Glutamatergic neuron (in vitro differentiated cells): ENCODE results near the gene PPP2R2C. TPM values are rescaled to one million over a fixed set of nuclear protein-coding genes. Genes with fewer than 3 reads are reported as not detected.

ENCODE experiments used
- DNase-seq: peaks from one replicate; pipeline ENCODE4 v3.0.0; 2022
- H3K27ac Mint-ChIP-seq: one replicate; pipeline ENCODE4 v1.8.0; 2020; ENCODE audit warnings: mild to moderate bottlenecking, mixed read lengths, inconsistent platforms; ENCODE audit not compliant: unreplicated experiment
- H3K27me3 Mint-ChIP-seq: one replicate; pipeline ENCODE4 v1.8.0; 2020; ENCODE audit warnings: mild to moderate bottlenecking, moderate library complexity, mixed read lengths, inconsistent platforms; ENCODE audit not compliant: unreplicated experiment
- H3K36me3 Mint-ChIP-seq: one replicate; pipeline ENCODE4 v1.8.0; 2020; ENCODE audit warnings: mild to moderate bottlenecking, mixed read lengths, inconsistent platforms; ENCODE audit not compliant: unreplicated experiment
- H3K4me1 Mint-ChIP-seq: one replicate; pipeline ENCODE4 v1.8.0; 2020; ENCODE audit warnings: mild to moderate bottlenecking, low read depth, mixed read lengths, inconsistent platforms; ENCODE audit not compliant: unreplicated experiment
- H3K4me3 Mint-ChIP-seq: one replicate; pipeline ENCODE4 v1.8.0; 2020; ENCODE audit warnings: mild to moderate bottlenecking, mixed read lengths, inconsistent platforms; ENCODE audit not compliant: unreplicated experiment
- H3K9me3 Mint-ChIP-seq: one replicate; pipeline ENCODE4 v1.8.0; 2020; ENCODE audit warnings: mild to moderate bottlenecking, moderate library complexity, mixed read lengths, inconsistent platforms; ENCODE audit not compliant: unreplicated experiment
- total RNA-seq: library from RNA; stranded (reverse); fragmentation: NEBNext Ultra II Directional; extraction: Animal tissue kit (Norgen Biotek cat#: 25700); gene quantifications from one replicate; pipeline ENCODE4 v1.2.1, GENCODE V29; 2021; ENCODE audit not compliant: unreplicated experiment
- TF ChIP-seq, protein P1 (sequence below): fragments of 200-600 bp; sonication (generic); IDR thresholded peaks from one replicate; pipeline ENCODE4 v1.5.0; 2021; ENCODE audit not compliant: partially characterized antibody, unreplicated experiment

Gene PPP2R2C
- total RNA-seq, 1 donor from 2014 or later: 9.4 TPM

DNA sequence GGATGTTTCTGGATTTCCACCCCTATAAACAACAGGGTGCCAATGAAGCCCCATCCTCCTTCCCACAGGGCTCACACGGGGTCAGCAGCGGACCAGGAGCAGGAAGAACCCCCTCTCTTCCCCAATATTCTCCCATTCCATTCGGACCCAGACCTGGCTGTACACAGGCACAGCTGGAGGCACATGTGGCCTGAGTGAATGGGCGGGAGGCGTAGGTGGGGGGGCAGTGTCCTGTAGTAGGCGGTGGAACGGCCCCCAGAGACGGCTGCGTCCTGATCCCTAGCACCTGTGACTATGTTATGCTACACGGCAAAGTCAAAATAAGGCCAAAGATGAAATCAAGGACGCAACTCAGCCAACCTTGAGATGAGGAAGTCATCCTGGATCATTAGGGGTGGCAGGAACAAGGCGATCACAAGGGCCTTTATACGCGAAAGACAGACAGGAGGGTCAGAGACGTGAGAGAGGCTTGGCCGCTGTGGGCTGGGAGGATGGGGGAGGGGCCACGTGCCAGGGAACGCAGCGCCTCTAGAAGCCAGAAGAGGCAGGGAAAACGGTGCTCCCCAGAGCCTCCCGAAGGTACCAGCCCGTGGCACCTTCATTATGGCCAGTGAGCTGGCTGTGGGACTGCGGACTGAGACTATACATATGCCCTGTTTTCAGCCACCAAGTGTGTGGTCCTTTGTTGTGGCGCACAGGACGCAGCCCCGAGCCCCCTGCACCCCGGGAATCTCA lies 127.2 kb downstream of the PPP2R2C start:
- peaks cover 18% of the 10 kb centered on the region for H3K4me1 Mint-ChIP-seq
- peak; percentile 1 for DNase-seq
- H3K9me3 Mint-ChIP-seq: peaks cover 5% of the 10 kb centered on the region
- H3K27ac Mint-ChIP-seq: no peak overlapping the region
- peaks cover 6% of the 10 kb centered on the region for H3K27me3 Mint-ChIP-seq
- H3K4me3 Mint-ChIP-seq: no peak overlapping the region
- no peaks in the 10 kb centered on the region for H3K36me3 Mint-ChIP-seq
- TF ChIP-seq, protein P1, sequence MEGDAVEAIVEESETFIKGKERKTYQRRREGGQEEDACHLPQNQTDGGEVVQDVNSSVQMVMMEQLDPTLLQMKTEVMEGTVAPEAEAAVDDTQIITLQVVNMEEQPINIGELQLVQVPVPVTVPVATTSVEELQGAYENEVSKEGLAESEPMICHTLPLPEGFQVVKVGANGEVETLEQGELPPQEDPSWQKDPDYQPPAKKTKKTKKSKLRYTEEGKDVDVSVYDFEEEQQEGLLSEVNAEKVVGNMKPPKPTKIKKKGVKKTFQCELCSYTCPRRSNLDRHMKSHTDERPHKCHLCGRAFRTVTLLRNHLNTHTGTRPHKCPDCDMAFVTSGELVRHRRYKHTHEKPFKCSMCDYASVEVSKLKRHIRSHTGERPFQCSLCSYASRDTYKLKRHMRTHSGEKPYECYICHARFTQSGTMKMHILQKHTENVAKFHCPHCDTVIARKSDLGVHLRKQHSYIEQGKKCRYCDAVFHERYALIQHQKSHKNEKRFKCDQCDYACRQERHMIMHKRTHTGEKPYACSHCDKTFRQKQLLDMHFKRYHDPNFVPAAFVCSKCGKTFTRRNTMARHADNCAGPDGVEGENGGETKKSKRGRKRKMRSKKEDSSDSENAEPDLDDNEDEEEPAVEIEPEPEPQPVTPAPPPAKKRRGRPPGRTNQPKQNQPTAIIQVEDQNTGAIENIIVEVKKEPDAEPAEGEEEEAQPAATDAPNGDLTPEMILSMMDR: no peak

DNA sequence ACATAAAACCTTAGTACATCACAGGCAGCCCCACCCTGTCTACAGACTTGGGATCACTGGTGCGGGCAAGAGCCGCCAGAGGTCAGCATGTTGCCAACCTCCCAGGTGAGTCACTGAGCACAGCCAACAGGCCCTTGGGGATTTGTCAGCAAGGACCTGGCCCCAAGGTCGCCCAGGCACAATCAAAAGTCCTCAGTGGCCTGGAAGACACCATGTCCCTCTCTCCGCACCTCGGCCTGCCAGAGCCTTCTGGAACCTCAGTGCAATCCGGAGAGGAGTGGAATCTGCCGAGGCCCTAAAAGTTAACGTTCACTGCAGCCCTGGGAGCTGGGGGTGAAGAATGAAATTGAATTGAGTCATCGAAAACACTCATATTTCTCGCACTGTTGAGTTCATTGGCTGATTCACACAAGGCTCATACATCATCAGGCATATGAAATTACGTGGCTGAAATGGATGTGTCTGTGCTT lies 128.4 kb downstream of the PPP2R2C start:
- Mint-ChIP-seq H3K9me3 (peaks cover 5% of the 10 kb centered on the region), H3K27me3 (peaks cover 8% of the 10 kb centered on the region), H3K4me1 (peaks cover 16% of the 10 kb centered on the region), H3K36me3 (no peaks in the 10 kb centered on the region), H3K27ac (no peak overlapping the region), H3K4me3 (no peak overlapping the region)
- TF ChIP-seq, protein P1: no peak
- DNase-seq: peak; percentile 11

- peaks cover 6% of the 10 kb centered on the region for H3K27me3 Mint-ChIP-seq
- DNase-seq: peak; percentile 42
- H3K4me1 Mint-ChIP-seq: peaks cover 16% of the 10 kb centered on the region
- H3K27ac Mint-ChIP-seq: peak overlapping the region; percentile 57
- H3K36me3 Mint-ChIP-seq: no peaks in the 10 kb centered on the region
- H3K9me3 Mint-ChIP-seq: peaks cover 6% of the 10 kb centered on the region
- H3K4me3 Mint-ChIP-seq: peak overlapping the region; percentile 61
- TF ChIP-seq, protein P1: no peak
Observed at GRCh38 chr4:6342530-6343293, 129.7 kb downstream of the PPP2R2C start.

DNA sequence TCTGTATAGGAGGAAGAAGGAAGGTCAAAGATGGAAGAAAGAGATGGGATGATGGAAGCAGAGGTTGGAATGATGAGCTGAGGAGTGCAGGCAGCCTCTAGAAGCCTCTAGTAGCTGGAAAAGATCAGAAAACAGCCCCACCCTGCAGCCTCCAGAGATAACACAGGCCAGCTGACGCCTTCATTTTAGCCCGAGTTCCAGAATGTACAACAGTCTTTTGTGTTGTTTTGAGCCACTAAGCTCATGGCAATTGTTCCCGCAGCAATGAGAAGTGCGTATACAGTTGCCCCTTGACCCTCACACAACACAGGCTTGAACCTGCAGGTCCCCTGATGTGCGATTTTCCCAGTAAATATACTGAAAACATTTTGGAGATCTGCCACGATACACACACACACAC lies 130.7 kb downstream of the PPP2R2C start:
- Mint-ChIP-seq H3K36me3 (no peaks in the 10 kb centered on the region), H3K27me3 (peaks cover 7% of the 10 kb centered on the region), H3K4me1 (peaks cover 16% of the 10 kb centered on the region), H3K27ac (no peak overlapping the region), H3K9me3 (peaks cover 6% of the 10 kb centered on the region), H3K4me3 (peak overlapping the region; percentile 39)
- peak; percentile 9 for DNase-seq
- TF ChIP-seq, protein P1: no peak
